ENCODE data around the gene SRSF5. TPM values are rescaled to one million over a fixed set of nuclear protein-coding genes. Genes with fewer than 3 reads are reported as not detected.

Gene SRSF5
- total RNA-seq, 1 experiment from 2014 or later, result 389 TPM

- no peak overlapping the region for H2AFZ ChIP-seq (ENCODE audit: low read length)
- no peak overlapping the region for H3K56ac ChIP-seq (ENCODE audit: insufficient read length, low read depth, low read length)
- peaks cover 6 to 13% of the 10 kb centered on the region in 2 experiments for H3K4me1 Mint-ChIP-seq
- H2BK12ac ChIP-seq (ENCODE audit: insufficient read length, low read depth, low read length), result no peak overlapping the region
- H3K4ac ChIP-seq (ENCODE audit: low read depth, low read length), result no peak overlapping the region
- H3K27me3 Mint-ChIP-seq (ENCODE audit: low read depth), result no peaks in the 10 kb centered on the region; the same call in 1 of the 2 replicates
- H3K4me3 Mint-ChIP-seq, result no peak overlapping the region
- no peak overlapping the region for H2BK20ac ChIP-seq (ENCODE audit: low read depth, low read length, poor library complexity, severe bottlenecking)
- H3K9me3 Mint-ChIP-seq, result peaks cover 3 to 5% of the 10 kb centered on the region in 2 experiments; a peak in 4 of 5 replicates
- H3K36me3 Mint-ChIP-seq (ENCODE audit: insufficient read depth in 1 of 3, low read depth in 3 of 3), result peaks cover 0 to 10% (median 3%) of the 10 kb centered on the region in 3 experiments; a peak in 3 of 7 replicates
- no peaks in the 10 kb centered on the region for H3K79me1 ChIP-seq (ENCODE audit: insufficient read depth, low read depth, low read length, poor library complexity, severe bottlenecking)
- H3K23ac ChIP-seq (ENCODE audit: insufficient read length, low read depth, low read length), result no peak overlapping the region
- H4K8ac ChIP-seq (replicated peaks; ENCODE audit: insufficient read length, low read depth, low read length), result no peak overlapping the region
- no peaks in the 10 kb centered on the region for H3K27me3 ChIP-seq (ENCODE audit: insufficient read depth, low read length)
- WGBS (ENCODE audit: extremely low coverage, insufficient read length, low lambda C conversion rate), result no CpG with 5 or more reads among the region's 2 CpGs
- DNase-seq, result no peak
- no peak overlapping the region for H2BK120ac ChIP-seq (ENCODE audit: low read depth, low read length, poor library complexity, severe bottlenecking)
- no peak overlapping the region for H3K4me2 ChIP-seq (ENCODE audit: insufficient read depth, insufficient read length, low read length)
- H4K20me1 ChIP-seq (ENCODE audit: control insufficient read depth, insufficient read depth, insufficient read length), result no peaks in the 10 kb centered on the region
- TF ChIP-seq, protein P1, sequence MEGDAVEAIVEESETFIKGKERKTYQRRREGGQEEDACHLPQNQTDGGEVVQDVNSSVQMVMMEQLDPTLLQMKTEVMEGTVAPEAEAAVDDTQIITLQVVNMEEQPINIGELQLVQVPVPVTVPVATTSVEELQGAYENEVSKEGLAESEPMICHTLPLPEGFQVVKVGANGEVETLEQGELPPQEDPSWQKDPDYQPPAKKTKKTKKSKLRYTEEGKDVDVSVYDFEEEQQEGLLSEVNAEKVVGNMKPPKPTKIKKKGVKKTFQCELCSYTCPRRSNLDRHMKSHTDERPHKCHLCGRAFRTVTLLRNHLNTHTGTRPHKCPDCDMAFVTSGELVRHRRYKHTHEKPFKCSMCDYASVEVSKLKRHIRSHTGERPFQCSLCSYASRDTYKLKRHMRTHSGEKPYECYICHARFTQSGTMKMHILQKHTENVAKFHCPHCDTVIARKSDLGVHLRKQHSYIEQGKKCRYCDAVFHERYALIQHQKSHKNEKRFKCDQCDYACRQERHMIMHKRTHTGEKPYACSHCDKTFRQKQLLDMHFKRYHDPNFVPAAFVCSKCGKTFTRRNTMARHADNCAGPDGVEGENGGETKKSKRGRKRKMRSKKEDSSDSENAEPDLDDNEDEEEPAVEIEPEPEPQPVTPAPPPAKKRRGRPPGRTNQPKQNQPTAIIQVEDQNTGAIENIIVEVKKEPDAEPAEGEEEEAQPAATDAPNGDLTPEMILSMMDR (conservative IDR thresholded peaks at IDR 0.05), result no peak
- no peak overlapping the region for H4K91ac ChIP-seq (ENCODE audit: insufficient read length, low read depth, low read length)
- no peaks in the 10 kb centered on the region for H3K4me1 ChIP-seq (ENCODE audit: insufficient read depth, low read length)
- H3K23me2 ChIP-seq (ENCODE audit: insufficient read length, low read depth, low read length, poor library complexity, severe bottlenecking), result no peaks in the 10 kb centered on the region
- H3K9me3 ChIP-seq (ENCODE audit: control insufficient read depth, low read depth, low read length), result no peaks in the 10 kb centered on the region
- H3T11ph ChIP-seq (ENCODE audit: low read length), result no peak overlapping the region
- no peaks in the 10 kb centered on the region for H3K79me2 ChIP-seq (ENCODE audit: insufficient read depth, low read length)
- H4K5ac ChIP-seq (ENCODE audit: insufficient read length, low read depth, low read length), result no peak overlapping the region
- H2BK5ac ChIP-seq (ENCODE audit: insufficient read length, low read length), result no peak overlapping the region
- H3K27ac Mint-ChIP-seq, result no peak overlapping the region
- no peak overlapping the region for H3K27ac ChIP-seq (ENCODE audit: insufficient read length, low read depth, low read length)
- no peak overlapping the region for H3K14ac ChIP-seq (ENCODE audit: insufficient read depth, low read length)
- H3K18ac ChIP-seq (ENCODE audit: insufficient read length, low read depth, low read length), result no peak overlapping the region
- H2BK15ac ChIP-seq (ENCODE audit: low read depth, low read length), result no peak overlapping the region
- H2AK5ac ChIP-seq (ENCODE audit: insufficient read length, low read length), result no peak overlapping the region
- H3K9ac ChIP-seq (ENCODE audit: extremely low read depth, insufficient read length, low read length), result no peak overlapping the region
These were observed 38.0 kb downstream of the SRSF5 start for GRCh38 chr14:69804902-69805301.
